HEK293 (cell line): ENCODE data around the gene FAM168A.

Experiments used
- CTCF ChIA-PET: fragments of 350-600 bp; formaldehyde crosslinking; extraction: SDS; loops from one replicate; lab custom pipeline; 2021; ENCODE audit warnings: antibody characterized with exemption; lab: Yijun Ruan, JAX
- POLR2A ChIA-PET: fragments of 300-600 bp; formaldehyde crosslinking; extraction: SDS; loops from one replicate; lab custom pipeline; 2020; ENCODE audit warnings: antibody characterized with exemption, inconsistent platforms; lab: Yijun Ruan, JAX
- H3K27ac ChIP-seq: fragments of 200-500 bp; sonication (Bioruptor generic); 2 replicates; pipeline ENCODE4 v1.5.1; 2014; ENCODE audit warnings: low read depth, low read length, control low read depth, inconsistent platforms; ENCODE audit errors: extremely low read depth
- H3K36me3 ChIP-seq, 2 experiments: fragments of 200-500 bp in 1 of 2; sonication (Bioruptor generic) in 1 of 2; 1 replicate in 1 of 2; 2 replicates in 1 of 2; pipeline ENCODE4 v1.5.1; 2014 to 2017; ENCODE audit warnings: inconsistent platforms in 2 of 2, low read length in 2 of 2; ENCODE audit not compliant: control insufficient read depth in 2 of 2, insufficient read depth in 1 of 2
- H3K4me1 ChIP-seq: fragments of 200-500 bp; sonication (Bioruptor generic); 2 replicates; pipeline ENCODE4 v1.5.1; 2014; ENCODE audit warnings: mild to moderate bottlenecking, low read length, inconsistent platforms; ENCODE audit not compliant: control insufficient read depth, insufficient read depth
- H3K4me3 ChIP-seq: 2 replicates; pipeline ENCODE4 v1.5.1; 2011; ENCODE audit warnings: low read depth, mild to moderate bottlenecking, control low read depth, low read length, moderate library complexity
- H3K9me3 ChIP-seq: fragments of 200-500 bp; sonication (Bioruptor generic); 2 replicates; pipeline ENCODE4 v1.5.1; 2014; ENCODE audit warnings: low read depth, low read length, inconsistent platforms; ENCODE audit not compliant: control insufficient read depth, insufficient read depth
- KLF1 ChIP-seq: fragments of 450-650 bp; formaldehyde crosslinking; IDR thresholded peaks from 2 replicates; pipeline ENCODE4 v1.5.1; 2016; ENCODE audit warnings: missing biosample characterization, missing genetic modification characterization
- PRDM2 ChIP-seq: fragments of 450-650 bp; formaldehyde crosslinking; IDR thresholded peaks from 2 replicates; pipeline ENCODE4 v1.5.1; 2016; ENCODE audit warnings: missing biosample characterization, missing genetic modification characterization, borderline replicate concordance
- TCF7L2 ChIP-seq: IDR thresholded peaks from 2 replicates; pipeline ENCODE4 v1.6.1; 2011; ENCODE audit warnings: low read depth, mild to moderate bottlenecking, inconsistent platforms, low read length, moderate library complexity, borderline replicate concordance
- TSHZ1 ChIP-seq: fragments of 450-650 bp; formaldehyde crosslinking; IDR thresholded peaks from 2 replicates; pipeline ENCODE4 v1.5.1; 2016; ENCODE audit warnings: missing biosample characterization, missing genetic modification characterization, borderline replicate concordance
- YY1 ChIP-seq: fragments of 450-650 bp; formaldehyde crosslinking; IDR thresholded peaks from 2 replicates; pipeline ENCODE4 v1.5.1; 2018; ENCODE audit warnings: missing biosample characterization, missing genetic modification characterization
- ZNF121 ChIP-seq: fragments of 450-650 bp; formaldehyde crosslinking; IDR thresholded peaks from 2 replicates; pipeline ENCODE4 v1.5.1; 2016; ENCODE audit warnings: missing biosample characterization, missing genetic modification characterization
- ZNF175 ChIP-seq: fragments of 450-650 bp; formaldehyde crosslinking; IDR thresholded peaks from 2 replicates; pipeline ENCODE4 v1.5.1; 2016; ENCODE audit warnings: missing biosample characterization, missing genetic modification characterization
- ZNF2 ChIP-seq: fragments of 450-650 bp; formaldehyde crosslinking; IDR thresholded peaks from 2 replicates; pipeline ENCODE4 v1.5.1; 2016; ENCODE audit warnings: missing biosample characterization, missing genetic modification characterization
- ZNF341 ChIP-seq: fragments of 450-650 bp; formaldehyde crosslinking; IDR thresholded peaks from 2 replicates; pipeline ENCODE4; 2016; ENCODE audit warnings: low read depth, missing biosample characterization, missing genetic modification characterization
- ZNF394 ChIP-seq: fragments of 450-650 bp; formaldehyde crosslinking; IDR thresholded peaks from 2 replicates; pipeline ENCODE4 v1.5.1; 2016; ENCODE audit warnings: missing biosample characterization, missing genetic modification characterization, mild to moderate bottlenecking, moderate library complexity, borderline replicate concordance
- ZNF544 ChIP-seq: fragments of 450-650 bp; formaldehyde crosslinking; IDR thresholded peaks from 2 replicates; pipeline ENCODE4 v1.5.0; 2017; ENCODE audit warnings: missing biosample characterization, missing genetic modification characterization
- ZNF558 ChIP-seq: fragments of 450-650 bp; formaldehyde crosslinking; IDR thresholded peaks from 2 replicates; pipeline ENCODE4 v1.5.1; 2016; ENCODE audit warnings: missing biosample characterization, missing genetic modification characterization
- ZNF654 ChIP-seq: fragments of 450-650 bp; formaldehyde crosslinking; IDR thresholded peaks from 2 replicates; pipeline ENCODE4 v1.5.1; 2016; ENCODE audit warnings: low read depth, missing biosample characterization, missing genetic modification characterization
- TF ChIP-seq, protein P1 (sequence below): fragments of 450-650 bp; formaldehyde crosslinking; IDR thresholded peaks from 2 replicates; pipeline ENCODE4 v1.5.1; 2017; ENCODE audit warnings: missing biosample characterization, missing genetic modification characterization
- TF ChIP-seq, protein P2 (sequence below): fragments of 450-650 bp; formaldehyde crosslinking; IDR thresholded peaks from 2 replicates; pipeline ENCODE4 v1.5.1; 2016; ENCODE audit warnings: missing biosample characterization, missing genetic modification characterization

FAM168A gene

DNA sequence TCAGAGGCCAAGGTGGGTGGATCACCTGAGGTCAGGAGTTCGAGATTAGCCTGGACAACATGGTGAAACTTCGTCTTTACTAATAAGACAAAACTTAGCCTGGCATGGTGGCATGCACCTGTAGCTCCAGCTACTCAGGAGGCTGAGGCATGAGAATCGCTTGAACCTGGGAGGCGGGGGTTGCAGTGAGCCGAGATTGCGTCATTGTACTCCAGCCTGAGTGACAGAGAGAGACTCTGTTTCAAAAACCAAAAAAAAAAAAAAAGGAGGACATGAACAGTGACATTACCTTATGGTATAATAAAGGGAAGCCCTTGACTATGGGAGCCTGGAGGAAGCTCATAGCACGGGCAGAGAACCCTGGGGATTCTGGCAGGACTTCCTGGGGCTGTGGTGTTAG is 32.0 kb upstream of the FAM168A start:
- no peak overlapping the region for H3K27ac ChIP-seq
- TF ChIP-seq TCF7L2 (no peak), ZNF175 (tag by site-specific recombination) (no peak), ZNF558 (tag by site-specific recombination) (no peak), ZNF2 (tag by site-specific recombination) (no peak), YY1 (tag by site-specific recombination) (no peak), PRDM2 (tag by site-specific recombination) (no peak)
- TF ChIP-seq, protein P1, sequence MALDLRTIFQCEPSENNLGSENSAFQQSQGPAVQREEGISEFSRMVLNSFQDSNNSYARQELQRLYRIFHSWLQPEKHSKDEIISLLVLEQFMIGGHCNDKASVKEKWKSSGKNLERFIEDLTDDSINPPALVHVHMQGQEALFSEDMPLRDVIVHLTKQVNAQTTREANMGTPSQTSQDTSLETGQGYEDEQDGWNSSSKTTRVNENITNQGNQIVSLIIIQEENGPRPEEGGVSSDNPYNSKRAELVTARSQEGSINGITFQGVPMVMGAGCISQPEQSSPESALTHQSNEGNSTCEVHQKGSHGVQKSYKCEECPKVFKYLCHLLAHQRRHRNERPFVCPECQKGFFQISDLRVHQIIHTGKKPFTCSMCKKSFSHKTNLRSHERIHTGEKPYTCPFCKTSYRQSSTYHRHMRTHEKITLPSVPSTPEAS (tag by site-specific recombination), result no peak
- POLR2A ChIA-PET, result no interaction called here
- no peaks in the 10 kb centered on the region for H3K4me1 ChIP-seq
- CTCF ChIA-PET, result interaction anchor here (0.8 to 2.6 kb wide), 3 partner anchors 31 to 323 kb away, joined by 3 to 11 read pairs (median 3); no protein-coding TSS in a partner anchor
- H3K4me3 ChIP-seq, result no peak overlapping the region
- H3K9me3 ChIP-seq, result no peaks in the 10 kb centered on the region
- no peaks in the 10 kb centered on the region for H3K36me3 ChIP-seq

- peak; percentile 93 for TF ChIP-seq ZNF341 (tag by site-specific recombination)
- TF ChIP-seq TSHZ1 (tag by site-specific recombination), result no peak
- TF ChIP-seq ZNF654, result peak; percentile 71
- TF ChIP-seq ZNF544 (tag by site-specific recombination), result no peak
- TF ChIP-seq ZNF394 (tag by site-specific recombination), result peak; percentile 29; the same call in 1 of the 2 replicates
- TF ChIP-seq KLF1 (tag by site-specific recombination), result no peak
- TF ChIP-seq, protein P2, sequence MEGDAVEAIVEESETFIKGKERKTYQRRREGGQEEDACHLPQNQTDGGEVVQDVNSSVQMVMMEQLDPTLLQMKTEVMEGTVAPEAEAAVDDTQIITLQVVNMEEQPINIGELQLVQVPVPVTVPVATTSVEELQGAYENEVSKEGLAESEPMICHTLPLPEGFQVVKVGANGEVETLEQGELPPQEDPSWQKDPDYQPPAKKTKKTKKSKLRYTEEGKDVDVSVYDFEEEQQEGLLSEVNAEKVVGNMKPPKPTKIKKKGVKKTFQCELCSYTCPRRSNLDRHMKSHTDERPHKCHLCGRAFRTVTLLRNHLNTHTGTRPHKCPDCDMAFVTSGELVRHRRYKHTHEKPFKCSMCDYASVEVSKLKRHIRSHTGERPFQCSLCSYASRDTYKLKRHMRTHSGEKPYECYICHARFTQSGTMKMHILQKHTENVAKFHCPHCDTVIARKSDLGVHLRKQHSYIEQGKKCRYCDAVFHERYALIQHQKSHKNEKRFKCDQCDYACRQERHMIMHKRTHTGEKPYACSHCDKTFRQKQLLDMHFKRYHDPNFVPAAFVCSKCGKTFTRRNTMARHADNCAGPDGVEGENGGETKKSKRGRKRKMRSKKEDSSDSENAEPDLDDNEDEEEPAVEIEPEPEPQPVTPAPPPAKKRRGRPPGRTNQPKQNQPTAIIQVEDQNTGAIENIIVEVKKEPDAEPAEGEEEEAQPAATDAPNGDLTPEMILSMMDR (tag by site-specific recombination), result peak; percentile 54; the same call in 1 of the 2 replicates
- TF ChIP-seq ZNF121 (tag by site-specific recombination), result peak; percentile 92
- no peak overlapping the region for H3K27ac ChIP-seq
- no peaks in the 10 kb centered on the region for H3K36me3 ChIP-seq
- ChIA-PET CTCF (interaction anchor here (0.5 to 7.0 kb wide), 42 partner anchors 9 to 306 kb away, joined by 3 to 160 read pairs (median 4); partner anchors contain the start of gene PLEKHB1), POLR2A (interaction anchor here (0.6 to 1.2 kb wide), 4 partner anchors 21 to 75 kb away, joined by 3 to 7 read pairs (median 4); partner anchors contain the start of genes FAM168A and PLEKHB1)
- no peaks in the 10 kb centered on the region for H3K4me1 ChIP-seq
- H3K4me3 ChIP-seq, result no peak overlapping the region
- no peaks in the 10 kb centered on the region for H3K9me3 ChIP-seq
Measured at GRCh38 chr11:73625696-73626318, 27.9 kb upstream of the FAM168A start.
